KMS-11 (cell line): Measurements from ENCODE around the gene RBM18.

Source experiments
- H2AFZ ChIP-seq: fragments of 200-600 bp; sonication (generic); 2 replicates; pipeline ENCODE4 v1.6.1; 2016; ENCODE audit warnings: antibody characterized with exemption, mixed run types, low read depth
- H3K27ac ChIP-seq: fragments of 200-600 bp; sonication (generic); 2 replicates; pipeline ENCODE4 v1.6.1; 2016; ENCODE audit warnings: mild to moderate bottlenecking, mixed run types
- H3K27me3 ChIP-seq: fragments of 200-600 bp; sonication (generic); 2 replicates; pipeline ENCODE4 v1.6.1; 2017; ENCODE audit warnings: mild to moderate bottlenecking, low read depth, mixed run types, moderate library complexity; ENCODE audit not compliant: insufficient read depth
- H3K36me3 ChIP-seq: fragments of 200-600 bp; sonication (generic); 2 replicates; pipeline ENCODE4 v1.6.1; 2017; ENCODE audit warnings: mild to moderate bottlenecking, mixed run types; ENCODE audit not compliant: insufficient read depth
- H3K4me1 ChIP-seq: fragments of 200-600 bp; sonication (generic); 2 replicates; pipeline ENCODE4 v1.6.1; 2016; ENCODE audit warnings: mild to moderate bottlenecking, low read depth, mixed run types; ENCODE audit not compliant: poor library complexity, severe bottlenecking
- H3K4me2 ChIP-seq: fragments of 200-600 bp; sonication (generic); 2 replicates; pipeline ENCODE4 v1.7.0; 2016; ENCODE audit warnings: mild to moderate bottlenecking, mixed run types
- H3K4me3 ChIP-seq: fragments of 200-600 bp; sonication (generic); IDR thresholded peaks from 2 replicates; pipeline ENCODE4 v1.6.1; 2017; ENCODE audit warnings: low read depth, low read length, mixed read lengths; ENCODE audit not compliant: insufficient read depth
- H3K79me2 ChIP-seq: fragments of 200-600 bp; sonication (generic); 2 replicates; pipeline ENCODE4 v1.6.1; 2016; ENCODE audit warnings: low read depth, mixed run types; ENCODE audit not compliant: insufficient read depth
- H3K9ac ChIP-seq: fragments of 200-600 bp; sonication (generic); 2 replicates; pipeline ENCODE4 v1.6.1; 2016; ENCODE audit warnings: mild to moderate bottlenecking, mixed run types
- H4K20me1 ChIP-seq: fragments of 200-600 bp; sonication (generic); 2 replicates; pipeline ENCODE4 v1.6.1; 2016; ENCODE audit warnings: mild to moderate bottlenecking, mixed run types; ENCODE audit not compliant: insufficient read depth
- TF ChIP-seq, protein P1 (sequence below): fragments of 200-600 bp; sonication (generic); conservative IDR thresholded peaks from 2 replicates; pipeline ENCODE4 v1.6.1; 2017; ENCODE audit warnings: low read depth, mild to moderate bottlenecking, antibody characterized with exemption, low read length, moderate library complexity, mixed read lengths

The RBM18 gene

DNA sequence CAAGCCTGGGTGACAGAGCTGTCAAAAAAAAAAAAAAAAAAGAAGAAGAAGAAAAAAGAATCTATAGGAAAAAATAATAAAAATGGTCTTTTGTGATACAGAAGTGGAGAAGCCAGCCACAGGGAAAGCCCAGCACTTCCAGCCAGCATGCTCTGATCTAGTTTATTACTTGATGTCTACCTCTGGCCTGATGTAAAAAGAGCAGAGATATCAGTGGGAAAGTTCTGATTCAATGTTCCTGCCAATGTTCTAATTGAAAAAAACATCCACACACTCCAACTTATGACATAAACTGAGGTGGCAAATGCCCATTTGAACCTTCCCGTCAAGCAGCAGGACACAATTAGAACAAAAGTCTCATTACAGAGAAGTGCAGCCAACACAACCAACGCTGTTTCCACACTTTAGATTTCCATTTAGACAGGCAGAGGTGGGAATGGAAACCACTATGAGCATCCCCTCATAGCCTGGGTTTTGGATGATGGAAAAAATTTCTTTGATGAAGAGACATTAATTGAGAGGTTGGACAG lies 5.7 kb downstream of the RBM18 start:
- no peak overlapping the region for H3K4me3 ChIP-seq
- H3K9ac ChIP-seq: no peak overlapping the region
- H3K27me3 ChIP-seq: no peaks in the 10 kb centered on the region
- no peak overlapping the region for H3K27ac ChIP-seq
- H3K4me1 ChIP-seq: peaks cover 23% of the 10 kb centered on the region
- TF ChIP-seq, protein P1, sequence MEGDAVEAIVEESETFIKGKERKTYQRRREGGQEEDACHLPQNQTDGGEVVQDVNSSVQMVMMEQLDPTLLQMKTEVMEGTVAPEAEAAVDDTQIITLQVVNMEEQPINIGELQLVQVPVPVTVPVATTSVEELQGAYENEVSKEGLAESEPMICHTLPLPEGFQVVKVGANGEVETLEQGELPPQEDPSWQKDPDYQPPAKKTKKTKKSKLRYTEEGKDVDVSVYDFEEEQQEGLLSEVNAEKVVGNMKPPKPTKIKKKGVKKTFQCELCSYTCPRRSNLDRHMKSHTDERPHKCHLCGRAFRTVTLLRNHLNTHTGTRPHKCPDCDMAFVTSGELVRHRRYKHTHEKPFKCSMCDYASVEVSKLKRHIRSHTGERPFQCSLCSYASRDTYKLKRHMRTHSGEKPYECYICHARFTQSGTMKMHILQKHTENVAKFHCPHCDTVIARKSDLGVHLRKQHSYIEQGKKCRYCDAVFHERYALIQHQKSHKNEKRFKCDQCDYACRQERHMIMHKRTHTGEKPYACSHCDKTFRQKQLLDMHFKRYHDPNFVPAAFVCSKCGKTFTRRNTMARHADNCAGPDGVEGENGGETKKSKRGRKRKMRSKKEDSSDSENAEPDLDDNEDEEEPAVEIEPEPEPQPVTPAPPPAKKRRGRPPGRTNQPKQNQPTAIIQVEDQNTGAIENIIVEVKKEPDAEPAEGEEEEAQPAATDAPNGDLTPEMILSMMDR: no peak
- H4K20me1 ChIP-seq: no peaks in the 10 kb centered on the region
- peaks cover 4% of the 10 kb centered on the region; the same call in 1 of the 2 replicates for H3K36me3 ChIP-seq
- no peak overlapping the region for H2AFZ ChIP-seq
- H3K4me2 ChIP-seq: no peak overlapping the region
- H3K79me2 ChIP-seq: peaks cover 16% of the 10 kb centered on the region

DNA sequence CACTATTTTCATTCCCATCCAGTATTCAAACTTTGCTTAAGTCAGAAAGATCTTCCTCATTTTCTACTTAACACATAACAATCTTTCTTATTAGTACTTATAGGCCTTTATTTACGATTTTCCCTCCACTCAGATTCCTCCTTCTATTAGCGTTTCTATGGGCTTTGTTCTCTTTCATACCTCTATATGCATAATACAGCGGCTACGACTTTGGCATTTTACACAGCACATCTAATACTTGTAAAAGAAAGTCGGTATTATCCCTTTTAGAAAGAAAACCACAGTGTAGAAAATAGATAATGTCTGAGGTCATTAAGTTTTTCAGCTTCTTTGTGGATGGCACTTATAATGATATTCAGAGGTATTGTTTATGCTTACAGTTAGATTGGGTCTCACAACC lies 8.4 kb downstream of the RBM18 start:
- H3K79me2 ChIP-seq: no peaks in the 10 kb centered on the region
- H2AFZ ChIP-seq: no peak overlapping the region
- no peak overlapping the region for H3K4me2 ChIP-seq
- TF ChIP-seq, protein P1: no peak
- no peaks in the 10 kb centered on the region for H3K27me3 ChIP-seq
- H3K27ac ChIP-seq: no peak overlapping the region
- H3K36me3 ChIP-seq: peaks cover 4% of the 10 kb centered on the region; the same call in 1 of the 2 replicates
- H3K4me1 ChIP-seq: no peaks in the 10 kb centered on the region
- no peaks in the 10 kb centered on the region for H4K20me1 ChIP-seq
- no peak overlapping the region for H3K4me3 ChIP-seq
- H3K9ac ChIP-seq: no peak overlapping the region

DNA sequence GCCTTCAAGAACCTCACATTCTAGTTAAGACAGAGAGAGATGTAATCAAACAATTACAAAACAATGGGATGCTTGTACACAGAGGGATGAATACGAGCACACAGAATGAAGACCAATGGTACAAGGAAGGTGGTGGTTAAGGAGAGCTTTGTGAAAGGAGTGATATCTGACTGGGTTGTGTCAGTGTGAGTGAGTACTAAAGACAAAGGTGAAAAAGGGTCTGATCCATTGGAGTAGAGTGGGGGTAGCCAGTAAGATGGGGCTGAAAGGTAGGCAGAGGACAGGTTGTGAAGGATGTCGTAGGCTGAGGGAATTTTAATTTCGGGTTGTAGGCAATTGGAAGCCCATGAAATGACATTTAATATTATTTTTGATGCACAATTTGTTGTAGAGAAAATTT lies 9.9 kb downstream of the RBM18 start:
- Histone ChIP-seq H3K4me1 (no peaks in the 10 kb centered on the region), H3K4me3 (no peak overlapping the region), H3K79me2 (no peaks in the 10 kb centered on the region), H3K36me3 (0 out of 2 replicates have a peak, but pooled peaks cover under 1% of the 10 kb centered on the region), H3K27me3 (no peaks in the 10 kb centered on the region), H3K9ac (no peak overlapping the region), H2AFZ (no peak overlapping the region), H3K27ac (no peak overlapping the region), H4K20me1 (no peaks in the 10 kb centered on the region), H3K4me2 (no peak overlapping the region)
- TF ChIP-seq, protein P1: no peak

DNA sequence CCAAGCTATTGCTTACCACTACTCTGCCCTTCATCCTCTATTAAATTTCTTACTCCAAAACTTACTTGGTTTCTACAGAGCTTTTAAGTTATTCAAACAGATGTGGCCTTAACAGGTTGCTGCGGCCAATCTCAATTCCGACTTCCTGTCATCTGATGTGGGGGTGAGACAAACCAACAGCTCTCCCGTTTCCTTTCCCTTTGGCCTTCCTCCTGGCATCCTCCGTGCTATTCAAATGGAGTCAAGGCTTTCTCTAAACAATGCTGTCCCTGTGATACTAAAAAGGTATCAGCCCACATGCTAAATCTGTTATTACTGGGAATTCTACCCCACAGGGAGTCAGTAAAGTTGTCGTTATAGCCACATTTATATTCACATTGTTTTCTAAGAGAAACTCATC lies 11.8 kb downstream of the RBM18 start:
- H3K9ac ChIP-seq: no peak overlapping the region
- H3K4me3 ChIP-seq: no peak overlapping the region
- no peak overlapping the region for H2AFZ ChIP-seq
- H3K27ac ChIP-seq: no peak overlapping the region
- H3K4me1 ChIP-seq: no peaks in the 10 kb centered on the region
- TF ChIP-seq, protein P1: no peak
- H3K27me3 ChIP-seq: no peaks in the 10 kb centered on the region
- no peak overlapping the region for H3K4me2 ChIP-seq
- H4K20me1 ChIP-seq: no peaks in the 10 kb centered on the region
- 0 out of 2 replicates have a peak, but pooled peaks cover 4% of the 10 kb centered on the region for H3K36me3 ChIP-seq
- H3K79me2 ChIP-seq: no peaks in the 10 kb centered on the region
